Dedifferentiated amniotic fluid mesenchymal stem cell (primary cell): Measurements from ENCODE around the gene SLC1A1.
"Not testable (repeated sequence)": the region's sequence is repeated elsewhere in the genome, so short reads cannot be mapped to it uniquely, and the experiment has no call there.

ENCODE experiments used
- DNase-seq: peaks from one replicate; pipeline ENCODE4 v3.0.0-alpha.2; 2016; ENCODE audit errors: extremely low spot score

The SLC1A1 gene

DNA sequence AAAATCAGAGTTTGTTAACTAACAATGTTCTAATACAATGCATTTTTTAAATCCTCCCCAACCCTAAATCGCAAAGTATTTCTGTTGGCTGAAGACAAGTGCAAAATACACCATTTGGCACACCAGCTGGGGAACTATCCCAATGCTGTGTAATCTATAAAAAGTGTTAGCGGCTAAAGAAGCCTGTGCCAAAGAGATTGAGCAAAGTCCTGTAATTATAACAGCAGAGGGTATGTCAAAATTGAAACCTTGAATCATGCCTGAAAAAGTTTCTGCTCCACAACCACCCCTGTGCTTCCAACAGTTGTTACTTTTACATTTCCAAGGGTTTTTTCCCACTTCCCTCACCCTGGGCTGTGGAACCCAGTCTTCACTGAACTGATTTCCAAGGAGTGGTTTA, 88.7 kb downstream of the SLC1A1 start:
- no peak for DNase-seq

DNA sequence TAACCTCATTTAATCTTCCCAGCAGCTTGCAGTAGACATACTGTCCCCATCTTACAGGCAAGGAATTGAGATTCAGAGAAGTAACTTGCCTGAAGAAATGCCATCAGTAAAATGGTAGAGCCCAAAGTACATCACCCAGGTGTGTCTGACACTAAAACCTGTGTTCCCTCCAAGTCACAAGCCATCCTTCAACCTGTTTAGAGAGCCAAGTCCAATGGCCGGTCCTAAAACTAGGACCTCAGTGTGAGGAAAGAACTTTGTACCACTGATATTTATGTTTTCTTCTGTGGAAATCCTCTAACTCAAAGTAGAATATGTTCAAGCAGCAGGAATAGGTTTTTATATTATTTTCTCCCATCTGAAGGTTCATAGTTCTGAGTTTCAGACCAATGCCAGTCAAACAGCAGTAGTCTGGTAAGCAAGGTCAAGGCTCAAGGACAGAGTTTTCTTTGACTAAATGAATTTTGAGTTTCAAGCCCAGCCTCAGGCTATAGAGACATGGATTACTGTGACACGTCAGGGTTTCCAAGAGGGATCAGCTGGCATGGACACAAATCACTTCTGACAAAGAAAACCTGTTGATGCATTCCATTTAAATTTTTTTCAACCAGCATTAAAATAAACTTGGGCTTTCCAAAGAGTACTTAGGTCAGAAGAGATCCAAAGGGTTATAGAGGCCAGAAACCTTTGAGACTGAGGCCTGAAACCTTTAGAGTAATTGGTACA, 90.9 kb downstream of the SLC1A1 start:
- no peak for DNase-seq

DNA sequence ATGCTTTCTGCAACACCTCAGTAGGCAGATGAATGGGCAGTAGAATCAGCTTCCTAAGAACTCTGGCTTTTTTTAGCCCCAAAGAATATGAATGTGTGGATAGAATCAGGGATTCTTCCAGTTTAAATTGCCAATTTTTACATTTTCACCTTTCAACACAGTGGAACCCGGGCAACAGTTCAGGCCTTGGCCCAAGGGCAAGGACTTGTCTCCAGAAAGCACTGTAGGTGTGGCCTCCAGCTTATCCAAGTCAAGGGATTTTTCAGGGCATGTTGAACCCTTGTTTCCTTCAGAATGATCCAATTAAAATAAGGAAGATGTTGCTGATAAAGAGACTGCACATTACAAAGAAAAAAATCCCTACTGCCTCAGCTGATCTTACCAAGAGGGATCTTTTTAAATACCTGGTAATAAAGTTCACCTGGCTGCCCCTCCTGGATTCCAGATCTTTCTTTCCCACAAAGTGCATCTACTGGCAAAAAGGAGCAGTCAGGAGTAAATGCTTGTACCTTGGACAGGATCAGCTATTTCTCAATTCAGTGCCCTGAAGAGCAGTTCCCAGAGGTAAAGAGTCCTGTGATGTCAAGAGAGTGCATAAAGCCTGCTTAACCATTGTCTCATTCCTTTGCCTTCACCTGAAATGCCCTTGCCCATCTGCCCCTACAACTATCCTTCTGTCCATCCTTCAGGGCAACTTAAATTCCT, 91.7 kb downstream of the SLC1A1 start:
- DNase-seq: no peak

DNA sequence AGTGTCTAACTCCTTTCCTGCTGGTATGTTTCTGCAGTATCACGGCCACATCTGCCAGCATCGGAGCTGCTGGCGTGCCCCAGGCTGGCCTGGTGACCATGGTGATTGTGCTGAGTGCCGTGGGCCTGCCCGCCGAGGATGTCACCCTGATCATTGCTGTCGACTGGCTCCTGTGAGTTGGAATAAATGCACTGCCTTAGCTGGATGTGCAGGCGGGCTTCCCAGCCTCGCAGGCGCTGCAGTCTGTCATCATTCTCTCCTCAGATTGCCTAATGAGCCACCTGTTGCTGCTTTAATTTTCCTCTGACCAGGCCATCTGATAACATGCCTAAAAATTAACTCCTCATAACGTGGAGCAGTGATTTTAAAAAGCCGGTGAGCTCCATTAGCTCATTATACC, 92.7 kb downstream of the SLC1A1 start:
- no peak for DNase-seq

DNA sequence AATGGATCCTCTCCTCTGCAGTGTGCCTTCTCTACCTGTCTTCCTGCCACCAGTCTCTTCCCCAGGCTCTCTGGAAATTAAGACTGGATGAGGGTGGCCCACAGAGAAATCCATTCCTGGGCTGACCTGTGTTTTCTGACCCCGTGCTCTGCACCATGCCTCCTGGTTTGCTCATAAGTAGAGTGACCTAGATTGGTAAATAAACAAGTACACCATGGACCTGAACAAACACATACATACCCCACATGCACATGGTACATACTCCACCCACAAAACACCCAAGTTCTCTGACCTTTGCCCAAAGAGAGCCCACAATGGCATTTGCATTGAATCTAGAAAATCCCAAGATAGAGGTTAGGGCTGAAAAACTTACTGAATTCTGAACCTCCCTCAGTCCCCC, 94.4 kb downstream of the SLC1A1 start:
- no peak for DNase-seq

DNA sequence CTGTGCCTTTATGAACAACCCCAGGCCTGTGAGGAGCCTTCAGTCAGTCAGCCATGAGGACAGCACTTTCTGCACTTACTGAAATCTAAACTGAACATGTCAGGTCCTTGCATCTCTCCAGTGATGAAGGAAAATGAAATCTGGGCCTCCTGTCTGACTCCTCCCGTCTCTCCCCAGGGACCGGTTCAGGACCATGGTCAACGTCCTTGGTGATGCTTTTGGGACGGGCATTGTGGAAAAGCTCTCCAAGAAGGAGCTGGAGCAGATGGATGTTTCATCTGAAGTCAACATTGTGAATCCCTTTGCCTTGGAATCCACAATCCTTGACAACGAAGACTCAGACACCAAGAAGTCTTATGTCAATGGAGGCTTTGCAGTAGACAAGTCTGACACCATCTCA, 94.9 kb downstream of the SLC1A1 start:
- DNase-seq: no peak

DNA sequence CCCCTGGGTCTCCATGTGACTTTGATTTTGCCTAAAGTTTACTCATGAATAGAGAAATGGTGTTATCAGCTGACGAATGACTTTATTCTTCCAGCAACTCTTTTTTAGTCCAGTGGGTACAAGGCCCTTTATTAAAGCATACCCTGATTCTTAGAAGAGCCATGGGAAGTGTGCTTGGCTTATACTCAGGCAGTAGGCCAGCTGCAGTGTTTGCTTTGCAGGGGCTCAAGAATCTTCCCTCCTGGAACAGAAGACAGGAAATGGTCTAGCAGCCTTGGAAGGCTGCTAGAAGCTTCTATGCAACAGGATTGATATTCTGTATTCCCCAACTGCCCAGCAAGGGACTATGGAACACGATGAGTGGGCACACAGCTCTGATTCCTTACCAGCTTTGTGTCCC, 98.5 kb downstream of the SLC1A1 start:
- no peak for DNase-seq

DNA sequence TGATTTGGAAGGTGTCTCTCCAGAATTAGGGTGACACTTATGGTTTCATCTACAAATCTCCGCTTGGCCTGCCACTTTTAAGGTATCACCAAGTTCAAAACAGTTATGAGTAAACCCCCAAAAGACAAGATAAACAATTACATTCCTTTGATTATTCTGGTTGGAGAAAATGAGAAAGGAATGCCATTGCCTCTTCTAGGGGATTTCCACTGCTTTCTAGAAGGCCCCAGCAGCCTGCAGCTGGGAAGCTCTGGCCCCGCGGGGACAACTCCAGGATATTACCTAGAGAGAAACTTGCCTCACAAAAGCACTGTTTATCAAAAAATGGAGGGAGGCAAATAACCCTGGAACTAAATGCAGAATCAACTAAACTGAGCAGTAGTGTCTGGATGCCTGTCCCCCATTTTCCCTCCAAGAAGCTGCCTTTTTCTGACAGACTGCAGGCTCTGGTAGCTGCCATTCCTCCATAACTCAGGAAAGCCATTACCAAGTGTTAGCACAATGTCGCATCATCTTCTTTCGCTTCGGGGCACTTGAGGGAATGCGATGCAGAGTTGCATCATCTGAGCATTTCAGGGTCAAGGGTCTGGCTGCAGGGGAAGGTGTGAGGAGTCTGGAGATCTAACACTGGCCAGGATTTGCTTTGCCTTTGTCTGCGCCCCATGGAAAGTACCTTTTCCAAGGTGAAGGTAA, 100.3 kb downstream of the SLC1A1 start:
- no peak for DNase-seq

DNA sequence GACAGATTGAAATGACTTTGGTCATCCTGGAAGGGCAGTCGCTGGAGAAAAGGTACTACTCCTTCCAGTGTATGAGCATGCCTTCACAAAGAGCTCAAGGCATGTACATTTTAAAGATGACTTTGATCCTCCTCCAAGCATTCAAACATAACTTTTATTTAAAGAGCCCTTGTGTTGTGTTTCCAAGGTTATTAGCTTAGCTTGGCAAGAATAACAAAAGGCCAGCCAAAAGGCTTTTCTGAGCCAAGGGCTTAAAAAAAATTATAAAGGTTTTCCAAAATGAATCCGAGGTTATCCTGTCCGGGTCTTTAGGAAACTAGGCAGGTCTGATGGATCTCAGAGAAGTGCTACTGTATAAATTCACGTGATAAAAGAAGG, 100.8 kb downstream of the SLC1A1 start:
- DNase-seq: no peak

DNA sequence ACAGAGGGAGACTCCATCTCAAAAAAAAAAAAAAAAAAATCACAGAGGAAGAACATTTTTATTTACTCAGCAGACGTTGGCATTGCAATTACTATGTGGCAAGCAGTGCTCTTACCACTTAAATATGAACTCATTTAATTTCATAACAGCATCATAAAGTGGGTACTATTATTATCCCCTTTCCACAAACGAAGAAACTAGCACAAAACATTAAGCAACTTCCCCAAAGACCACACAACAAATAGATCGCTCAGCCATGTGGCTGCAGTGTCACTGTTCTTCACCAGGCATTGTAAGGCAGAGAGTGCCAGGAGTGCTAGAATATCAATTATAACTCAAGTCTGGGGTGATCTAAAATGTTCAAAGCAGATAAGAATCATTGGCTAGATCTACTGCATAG, 102.0 kb downstream of the SLC1A1 start:
- DNase-seq: no peak

DNA sequence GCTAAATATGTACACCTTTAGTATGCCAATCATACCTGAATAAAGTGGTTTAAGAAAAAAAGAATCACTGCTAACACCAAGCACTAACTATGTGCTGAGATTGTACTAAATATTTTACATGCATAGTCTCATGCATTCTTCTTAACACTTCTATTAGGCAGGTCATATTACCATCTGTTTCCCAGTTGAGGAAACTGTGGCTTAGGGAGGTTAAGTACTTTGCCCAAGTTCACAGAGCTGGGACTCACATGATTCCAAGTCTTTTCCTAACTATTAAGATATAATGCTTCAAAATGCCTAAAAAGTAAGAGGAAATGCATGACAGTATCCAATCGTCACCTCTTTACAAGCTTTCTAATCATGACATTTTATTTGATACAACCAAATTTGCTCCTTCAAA, 102.6 kb downstream of the SLC1A1 start:
- no peak for DNase-seq

DNA sequence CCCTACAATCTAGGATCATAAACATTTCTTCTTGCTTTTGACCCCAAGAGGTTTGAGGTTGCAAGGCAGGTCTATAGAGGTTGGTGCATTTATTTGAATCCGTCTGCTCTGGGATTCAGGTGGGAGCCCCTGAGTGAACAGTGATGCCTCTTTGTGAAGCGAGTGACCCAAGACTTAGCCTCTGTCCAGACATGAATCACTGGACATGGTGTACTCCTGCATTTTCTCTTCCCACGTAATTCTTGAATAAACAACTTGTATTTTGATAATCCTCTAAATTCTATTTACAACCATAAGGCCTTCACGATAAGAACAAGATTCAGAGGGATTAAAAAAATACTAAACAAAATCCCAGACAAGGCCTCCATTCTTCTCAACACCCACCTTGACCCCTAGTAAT, 104.3 kb downstream of the SLC1A1 start:
- DNase-seq: no peak

DNA sequence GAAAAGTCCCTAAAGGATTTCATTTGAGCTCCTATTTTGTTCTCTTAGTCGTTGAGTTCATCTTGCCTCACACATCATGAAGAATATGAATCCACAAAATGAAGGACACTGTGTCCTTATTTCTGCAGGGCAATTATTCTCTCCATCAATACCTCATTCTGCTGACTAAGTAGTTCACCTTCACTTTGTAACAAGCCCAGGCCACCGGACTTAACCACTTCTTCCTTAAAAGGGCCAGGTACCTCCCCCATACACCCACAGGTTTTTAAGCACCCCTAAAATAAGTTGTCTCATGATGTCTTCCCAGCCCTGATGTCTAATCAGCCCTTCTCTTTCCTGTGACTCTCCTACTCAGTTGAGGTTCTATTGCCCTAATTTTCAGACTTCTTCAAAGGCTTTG, 104.7 kb downstream of the SLC1A1 start:
- DNase-seq: no peak

DNA sequence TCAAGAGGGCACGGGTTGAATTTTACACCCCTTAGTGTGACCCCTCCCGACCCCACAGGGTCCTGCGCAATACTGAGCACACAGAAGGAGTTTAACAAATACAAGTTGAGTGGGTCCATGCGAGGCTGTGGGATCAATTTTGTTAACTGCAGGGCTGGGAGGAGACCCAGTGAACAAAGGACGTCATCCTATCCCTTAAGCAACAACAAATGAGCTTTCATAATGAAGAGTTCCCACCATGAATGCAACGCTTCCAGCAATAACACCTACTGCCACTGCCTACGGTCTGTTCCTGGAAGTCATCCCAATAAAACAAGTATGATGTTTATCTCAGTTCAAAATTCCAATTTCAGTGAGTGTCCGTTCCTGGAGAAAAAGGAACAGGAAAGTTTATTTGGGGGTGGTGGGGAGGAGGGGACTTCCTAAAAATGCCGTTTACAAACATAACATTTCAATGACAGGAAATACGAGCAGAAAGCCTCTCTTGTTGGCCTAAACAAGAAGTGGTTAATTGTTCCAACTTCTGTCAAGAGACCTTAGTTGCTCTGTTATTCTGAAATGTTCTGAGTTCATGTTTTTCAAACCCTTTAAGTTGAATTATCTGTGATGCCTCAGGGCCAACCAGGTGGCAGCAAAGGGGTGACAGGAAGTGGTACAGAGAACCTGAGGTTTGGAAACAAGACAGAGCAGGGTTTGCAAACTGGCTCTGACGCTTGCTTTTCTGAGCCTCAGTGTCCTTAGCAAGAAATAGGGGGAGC, 106.1 kb downstream of the SLC1A1 start:
- DNase-seq: no peak

DNA sequence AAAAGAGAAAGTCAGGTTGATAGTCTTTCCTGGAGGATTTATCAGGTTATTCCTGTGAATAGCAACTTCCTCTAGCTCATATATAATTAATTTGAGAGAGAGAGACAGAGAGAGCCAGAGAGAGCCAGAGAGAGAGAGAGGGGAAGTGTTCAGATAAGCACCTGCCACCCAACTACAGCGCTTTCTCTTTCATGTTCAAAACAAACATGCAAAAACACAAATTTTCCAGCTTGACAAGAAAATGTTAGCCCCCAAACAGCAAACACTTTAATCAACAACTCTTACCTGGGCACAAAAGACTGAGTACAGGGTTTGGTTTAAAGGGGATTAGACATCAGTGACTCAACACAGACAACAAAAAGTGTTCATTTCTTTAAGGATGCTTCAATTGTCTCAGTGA, 110.1 kb downstream of the SLC1A1 start:
- no peak for DNase-seq

DNA sequence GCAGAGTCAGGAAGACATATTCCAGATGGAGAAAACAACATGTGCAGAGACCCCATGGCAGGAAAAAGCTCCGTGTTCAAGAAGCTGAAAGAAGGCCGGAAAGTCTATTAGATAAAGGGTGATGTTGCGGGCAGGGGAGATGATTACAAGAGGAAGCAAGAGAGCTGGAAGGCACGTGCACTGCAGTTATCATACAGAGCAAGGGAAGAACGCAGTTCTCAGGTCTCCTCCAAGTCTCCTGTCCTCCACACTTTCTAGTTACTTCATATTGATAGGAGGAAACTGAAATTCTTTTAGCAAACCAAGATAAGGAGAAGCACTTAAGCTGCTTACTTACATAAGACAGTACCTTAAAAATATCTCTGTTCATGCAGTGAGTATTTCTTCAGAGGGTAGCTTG, 113.6 kb downstream of the SLC1A1 start:
- no peak for DNase-seq

DNA sequence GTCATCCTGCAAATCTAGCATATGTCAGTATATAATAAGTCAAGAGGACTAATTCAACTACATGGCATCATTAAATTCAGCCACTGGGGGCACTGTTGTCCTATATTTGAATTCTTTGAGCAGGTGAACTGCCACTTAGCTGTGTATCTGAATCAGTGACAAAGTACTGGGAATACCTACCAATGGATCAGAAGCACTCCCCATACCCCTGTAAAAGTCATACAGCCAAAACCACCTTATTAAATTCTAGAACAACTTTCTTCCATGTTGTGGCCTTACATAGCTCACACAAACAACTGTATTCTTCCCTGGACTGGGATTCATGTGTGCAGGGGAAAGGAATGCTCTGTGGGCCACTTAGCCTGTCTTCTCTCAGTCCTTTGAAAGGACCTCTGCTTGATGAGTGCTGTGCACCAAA, 114.4 kb downstream of the SLC1A1 start:
- DNase-seq: peak; percentile 34

DNA sequence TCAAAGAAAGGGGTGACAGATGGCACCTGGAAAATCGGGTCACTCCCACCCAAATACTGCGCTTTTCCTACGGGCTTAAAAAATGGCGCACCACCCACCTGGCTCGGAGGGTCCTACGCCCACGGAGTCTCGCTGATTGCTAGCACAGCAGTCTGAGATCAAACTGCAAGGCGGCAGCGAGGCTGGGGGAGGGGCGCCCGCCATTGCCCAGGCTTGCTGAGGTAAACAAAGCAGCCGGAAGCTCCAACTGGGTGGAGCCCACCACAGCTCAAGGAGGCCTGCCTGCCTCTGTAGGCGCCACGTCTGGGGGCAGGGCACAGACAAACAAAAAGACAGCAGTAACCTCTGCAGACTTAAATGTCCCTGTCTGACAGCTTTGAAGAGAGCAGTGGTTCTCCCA, 115.8 kb downstream of the SLC1A1 start:
- not testable (repeated sequence) for DNase-seq

DNA sequence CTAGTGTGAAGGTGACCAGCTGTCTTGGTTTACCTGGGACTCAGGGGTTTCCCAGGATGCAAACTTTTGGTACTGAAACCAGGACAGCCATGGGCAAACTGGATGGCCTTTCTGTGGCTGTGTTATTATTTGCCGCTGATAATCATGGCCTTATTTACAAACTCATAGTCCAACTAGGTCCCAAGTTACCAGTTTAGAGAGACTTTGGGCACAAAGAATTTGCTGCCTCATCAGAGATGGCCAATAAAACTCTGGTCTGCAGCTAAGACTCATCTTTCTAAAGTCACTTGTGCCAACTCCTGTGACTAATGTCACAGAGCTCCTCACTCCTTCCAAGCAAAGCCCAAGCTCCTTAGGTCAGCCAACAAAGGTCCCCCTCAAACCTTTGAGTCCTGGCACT, 124.4 kb downstream of the SLC1A1 start:
- no peak for DNase-seq

DNA sequence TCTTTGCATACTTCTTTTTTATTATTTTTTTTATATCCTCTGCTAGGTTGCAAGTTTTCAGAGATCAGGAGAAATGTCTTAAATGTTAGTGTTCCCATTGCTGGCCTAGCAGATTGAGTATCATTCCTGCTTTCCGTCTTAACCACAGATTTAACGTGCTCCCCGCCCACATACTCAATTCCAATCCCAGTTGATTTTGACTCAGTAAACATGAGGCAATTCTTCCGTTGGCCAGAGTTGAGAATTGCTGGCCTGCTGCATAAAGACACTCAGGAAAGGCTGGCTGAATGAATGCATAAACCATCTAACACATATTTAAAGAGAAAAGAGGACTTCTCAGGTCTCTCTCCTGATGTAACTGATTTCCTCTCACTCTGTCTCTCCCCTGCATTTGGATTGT, 125.0 kb downstream of the SLC1A1 start:
- peak; percentile 65 for DNase-seq

DNA sequence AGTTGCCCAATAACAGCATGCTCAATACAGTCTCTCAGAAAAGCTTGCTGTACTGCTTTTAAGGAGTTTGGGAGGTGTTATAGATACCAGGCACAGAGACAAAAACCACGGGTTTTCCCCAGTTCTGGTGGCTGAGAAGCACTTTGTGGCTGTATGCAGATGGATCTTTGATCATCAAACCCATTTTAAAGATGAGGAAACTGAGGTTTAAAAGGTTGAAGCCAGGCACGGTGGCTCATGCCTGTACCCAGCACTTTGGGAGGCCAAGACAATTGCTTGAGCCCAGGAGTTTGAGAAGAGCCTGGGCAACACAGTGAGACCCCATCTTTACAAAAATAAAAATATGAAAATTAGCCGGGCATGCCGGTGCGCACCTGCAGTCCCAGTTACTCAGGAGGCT, 125.5 kb downstream of the SLC1A1 start:
- DNase-seq: no peak

DNA sequence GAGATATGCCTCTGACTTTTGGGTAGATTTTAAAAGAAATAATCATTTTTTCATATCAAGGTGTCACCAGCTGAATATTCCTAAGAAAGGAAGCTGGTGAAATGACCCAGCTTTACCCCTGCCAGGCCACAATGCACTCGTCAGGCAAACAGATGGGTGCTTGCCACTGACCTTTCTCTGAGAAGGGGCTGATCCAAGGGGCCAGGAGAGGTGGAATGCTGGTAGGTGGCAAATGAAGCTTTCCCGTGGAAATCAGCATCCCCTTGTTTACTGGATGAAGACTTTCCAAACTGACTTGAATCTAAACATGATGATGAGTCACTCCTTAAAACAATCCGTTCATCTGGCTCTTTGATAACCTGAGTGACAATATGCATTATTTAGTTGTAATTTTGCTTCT, 127.5 kb downstream of the SLC1A1 start:
- DNase-seq: no peak
